22Rv1 (cell line): Measurements from ENCODE around the gene PLIN5.

Experiments used
- H3K27ac ChIP-seq: fragments of 450-650 bp; 2 replicates; pipeline ENCODE4 v1.5.1; 2017
- CTCF ChIP-seq: fragments of 450-650 bp; IDR thresholded peaks from 2 replicates; pipeline ENCODE4 v1.5.1; 2017; ENCODE audit warnings: mild to moderate bottlenecking
- ZFX ChIP-seq: fragments of 450-650 bp; IDR thresholded peaks from 2 replicates; pipeline ENCODE4 v1.6.1; 2017; ENCODE audit warnings: antibody characterized with exemption, borderline replicate concordance

The PLIN5 gene

GRCh38 chr19:4519521-4520277 lies 15.3 kb downstream of the PLIN5 start:
- TF ChIP-seq CTCF (no peak), ZFX (no peak)
- H3K27ac ChIP-seq, result no peak overlapping the region

- no peak overlapping the region for H3K27ac ChIP-seq
- TF ChIP-seq ZFX (no peak), CTCF (no peak)
Observed at GRCh38 chr19:4519172-4519496, 15.9 kb downstream of the PLIN5 start.

GRCh38 chr19:4518345-4519171 lies 16.5 kb downstream of the PLIN5 start, which contains the start of gene PLIN4:
Gene PLIN4 (minus strand): TSS chr19:4518486. CDS start chr19:4518272, 214 bp downstream.
- TF ChIP-seq ZFX (no peak), CTCF (no peak)
- no peak within 1 kb of the TSS for H3K27ac ChIP-seq

- no peak for TF ChIP-seq CTCF
- no peak for TF ChIP-seq ZFX
- no peak overlapping the region for H3K27ac ChIP-seq
Observed at GRCh38 chr19:4517451-4518057, 17.5 kb downstream of the PLIN5 start.

GRCh38 chr19:4516939-4517300 lies 18.1 kb downstream of the PLIN5 start:
- no peak overlapping the region for H3K27ac ChIP-seq
- TF ChIP-seq ZFX, result no peak
- no peak for TF ChIP-seq CTCF

GRCh38 chr19:4516199-4516938 lies 18.7 kb downstream of the PLIN5 start:
- no peak overlapping the region for H3K27ac ChIP-seq
- TF ChIP-seq ZFX (no peak), CTCF (no peak)
